ENCODE data around the gene TRIP13. TPM values are rescaled to one million over a fixed set of nuclear protein-coding genes. Genes with fewer than 3 reads are reported as not detected.

The TRIP13 gene
- total and polyA plus RNA-seq, 9 of the 15 experiments (the other 6 are each of a cell fraction or from before 2014, with no cell fraction given): 24.1 to 116 (median 53.2) TPM

GRCh38 chr5:892394-893136 lies at the start of gene TRIP13, which contains the start of gene BRD9 (continued):
- TF ChIP-seq ZNF639 (CRISPR knock-in tag; conservative IDR thresholded peaks at IDR 0.05 in 1 of 2, IDR thresholded peaks at IDR 0.05 in 1 of 2): peak in 1 of 2 experiments; percentile 94; a peak in 2 of 4 replicates
- TF ChIP-seq RBBP5 (IDR thresholded peaks at IDR 0.05; ENCODE audit: borderline replicate concordance, insufficient read depth, low read length, poor library complexity, severe bottlenecking): peak; percentile 83
- no peak for TF ChIP-seq MYBL2 (IDR thresholded peaks at IDR 0.05; ENCODE audit: low read depth)
- TF ChIP-seq MYBL2 (CRISPR knock-in tag; IDR thresholded peaks at IDR 0.05; ENCODE audit: borderline replicate concordance): no peak
- TF ChIP-seq HDAC8 (tag; IDR thresholded peaks at IDR 0.05): no peak
- TF ChIP-seq HMBOX1 (IDR thresholded peaks at IDR 0.05): no peak
- no peak for TF ChIP-seq SP2 (IDR thresholded peaks at IDR 0.05; ENCODE audit: extremely low read depth, low read depth, low read length, poor library complexity, severe bottlenecking)
- no peak for TF ChIP-seq NEUROD1 (IDR thresholded peaks at IDR 0.05; ENCODE audit: borderline replicate concordance, low read depth, low read length, partially characterized antibody)
- TF ChIP-seq MED1 (CRISPR knock-in tag; IDR thresholded peaks at IDR 0.05; ENCODE audit: borderline replicate concordance): no peak
- TF ChIP-seq DMBX1 (CRISPR knock-in tag; IDR thresholded peaks at IDR 0.05; ENCODE audit: borderline replicate concordance): no peak
- no peak for TF ChIP-seq ZNF277 (CRISPR knock-in tag; IDR thresholded peaks at IDR 0.05; ENCODE audit: borderline replicate concordance)
- peak; percentile 8; the same call in 1 of the 2 replicates for TF ChIP-seq SMAD4 (CRISPR knock-in tag; conservative IDR thresholded peaks at IDR 0.05)
- peak; percentile 79 for TF ChIP-seq TAF1 (IDR thresholded peaks at IDR 0.05; ENCODE audit: control insufficient read depth, extremely low read depth, insufficient read depth, low read length, severe bottlenecking)
- no peak for TF ChIP-seq ARID3A (IDR thresholded peaks at IDR 0.05; ENCODE audit: borderline replicate concordance, low read depth, low read length)
- TF ChIP-seq FOXJ3 (CRISPR knock-in tag; IDR thresholded peaks at IDR 0.05): no peak
- no peak for TF ChIP-seq EHMT2 (IDR thresholded peaks at IDR 0.05)
- peak; percentile 76 for TF ChIP-seq SUPT5H (IDR thresholded peaks at IDR 0.05)
- no peak for TF ChIP-seq IRF2 (CRISPR knock-in tag; IDR thresholded peaks at IDR 0.05)
- TF ChIP-seq ZFP30 (CRISPR knock-in tag; IDR thresholded peaks at IDR 0.05; ENCODE audit: borderline replicate concordance): no peak
- no peak for TF ChIP-seq RBM39 (optimal IDR thresholded peaks at IDR 0.05; ENCODE audit: low read depth, low read length)
- TF ChIP-seq ZKSCAN3 (CRISPR knock-in tag; IDR thresholded peaks at IDR 0.05): no peak
- no peak for TF ChIP-seq ZNF184 (CRISPR knock-in tag; IDR thresholded peaks at IDR 0.05)

Data from K562 (cell line).